ENCODE results near the gene CFAP92.
A peak's percentile ranks its signal among the peaks of the same experiment; 100 is the strongest.

CFAP92 gene

GRCh38 chr3:128969993-128970739, 23.7 kb downstream of the CFAP92 start:
- DNase-seq (ENCODE audit: low spot score), result peak; percentile 18
- no peak overlapping the region for H3K4me3 Mint-ChIP-seq
- H3K36me3 Mint-ChIP-seq (ENCODE audit: low read depth), result no peaks in the 10 kb centered on the region
- no peaks in the 10 kb centered on the region for H3K4me1 Mint-ChIP-seq (ENCODE audit: low read depth)
- H3K27me3 Mint-ChIP-seq (ENCODE audit: low read depth), result peaks cover 4% of the 10 kb centered on the region
- H3K27ac Mint-ChIP-seq, result no peak overlapping the region
- no peaks in the 10 kb centered on the region for H3K9me3 Mint-ChIP-seq

DNA sequence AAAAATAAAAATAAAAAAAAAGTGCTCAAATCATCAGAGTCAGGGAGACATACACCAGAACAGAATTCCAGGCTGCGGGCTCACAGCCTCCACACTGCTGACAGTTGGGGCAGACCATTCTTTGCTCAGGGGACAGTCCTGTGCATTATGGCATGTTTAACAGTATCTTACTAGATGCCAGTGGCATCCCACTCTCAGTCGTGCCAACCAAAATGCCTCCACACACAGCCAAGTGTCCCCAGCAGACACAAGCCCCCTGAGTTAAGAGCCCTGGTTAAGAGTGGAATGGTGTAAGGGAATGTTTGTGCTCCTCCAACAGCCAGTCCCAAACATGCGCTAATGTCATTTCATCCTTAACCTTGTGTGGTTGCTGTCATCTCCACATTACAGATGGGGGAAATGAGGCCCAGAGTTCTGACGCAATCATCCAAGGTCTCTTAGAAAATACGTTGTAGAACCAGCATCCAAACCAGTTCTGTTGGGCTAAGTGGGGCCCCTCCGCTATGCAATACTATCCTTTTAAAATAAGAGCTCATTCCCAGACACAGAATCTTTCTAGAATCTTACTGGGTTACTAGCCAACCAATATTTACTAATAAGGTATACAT, 26.0 kb downstream of the CFAP92 start:
- peaks cover 3% of the 10 kb centered on the region for H3K27me3 Mint-ChIP-seq (ENCODE audit: low read depth)
- H3K36me3 Mint-ChIP-seq (ENCODE audit: low read depth), result no peaks in the 10 kb centered on the region
- H3K4me1 Mint-ChIP-seq (ENCODE audit: low read depth), result no peaks in the 10 kb centered on the region
- no peaks in the 10 kb centered on the region for H3K9me3 Mint-ChIP-seq
- H3K4me3 Mint-ChIP-seq, result no peak overlapping the region
- no peak overlapping the region for H3K27ac Mint-ChIP-seq
- DNase-seq (ENCODE audit: low spot score), result no peak

GRCh38 chr3:128965818-128966217, 28.1 kb downstream of the CFAP92 start:
- Mint-ChIP-seq H3K36me3 (ENCODE audit: low read depth) (no peaks in the 10 kb centered on the region), H3K4me1 (ENCODE audit: low read depth) (no peaks in the 10 kb centered on the region), H3K27ac (no peak overlapping the region), H3K9me3 (no peaks in the 10 kb centered on the region), H3K4me3 (no peak overlapping the region), H3K27me3 (ENCODE audit: low read depth) (peaks cover 1% of the 10 kb centered on the region)
- no peak for DNase-seq (ENCODE audit: low spot score)

- Mint-ChIP-seq H3K27me3 (ENCODE audit: low read depth) (peaks cover 3% of the 10 kb centered on the region), H3K4me3 (no peak overlapping the region), H3K36me3 (ENCODE audit: low read depth) (no peaks in the 10 kb centered on the region), H3K4me1 (ENCODE audit: low read depth) (no peaks in the 10 kb centered on the region), H3K27ac (no peak overlapping the region), H3K9me3 (no peaks in the 10 kb centered on the region)
- no peak for DNase-seq (ENCODE audit: low spot score)
Observed at GRCh38 chr3:128965280-128965679, 28.6 kb downstream of the CFAP92 start.

GRCh38 chr3:128956440-128956839, 37.4 kb downstream of the CFAP92 start:
- Mint-ChIP-seq H3K4me3 (no peak overlapping the region), H3K36me3 (ENCODE audit: low read depth) (no peaks in the 10 kb centered on the region), H3K9me3 (no peaks in the 10 kb centered on the region), H3K27ac (no peak overlapping the region), H3K4me1 (ENCODE audit: low read depth) (no peaks in the 10 kb centered on the region), H3K27me3 (ENCODE audit: low read depth) (peaks cover 12% of the 10 kb centered on the region)
- no peak for DNase-seq (ENCODE audit: low spot score)

DNA sequence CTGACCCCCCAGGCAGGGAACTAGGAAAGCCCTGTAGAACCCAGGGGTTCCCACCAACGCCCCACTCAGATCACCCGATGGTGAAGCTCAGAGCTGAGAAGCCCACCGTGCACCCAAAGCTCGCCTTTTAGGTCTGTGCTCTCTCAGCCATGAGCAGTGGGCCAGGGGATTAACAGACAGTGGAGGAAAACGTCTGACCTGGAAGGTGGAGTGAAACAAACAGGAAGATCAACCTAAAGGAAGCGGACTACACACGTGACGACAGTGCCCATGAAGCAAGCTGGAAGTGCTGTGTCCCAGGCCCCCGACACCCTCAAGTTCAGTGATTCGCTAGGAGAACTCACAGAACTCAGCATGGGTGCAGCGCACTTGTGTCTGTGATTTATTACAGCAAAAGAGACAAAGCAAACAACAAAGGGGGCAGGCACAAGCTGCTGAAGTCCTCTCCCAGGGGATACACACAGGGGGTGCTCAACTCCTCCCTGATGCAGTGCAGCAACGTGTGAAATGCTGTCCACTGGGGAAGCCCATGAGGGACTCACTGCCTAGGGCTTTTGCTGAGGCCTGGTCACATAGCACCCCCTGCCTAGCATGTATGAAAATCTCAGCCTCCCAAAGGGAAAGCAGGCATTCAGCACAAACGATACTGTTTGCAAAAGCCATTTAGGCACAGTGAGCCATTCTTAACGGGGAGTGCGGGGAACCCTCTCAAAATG, 43.5 kb downstream of the CFAP92 start:
- Mint-ChIP-seq H3K36me3 (ENCODE audit: low read depth) (no peaks in the 10 kb centered on the region), H3K4me1 (ENCODE audit: low read depth) (no peaks in the 10 kb centered on the region), H3K27me3 (ENCODE audit: low read depth) (peaks cover 6% of the 10 kb centered on the region), H3K9me3 (no peaks in the 10 kb centered on the region), H3K4me3 (no peak overlapping the region), H3K27ac (no peak overlapping the region)
- DNase-seq (ENCODE audit: low spot score), result peak; percentile 16

DNA sequence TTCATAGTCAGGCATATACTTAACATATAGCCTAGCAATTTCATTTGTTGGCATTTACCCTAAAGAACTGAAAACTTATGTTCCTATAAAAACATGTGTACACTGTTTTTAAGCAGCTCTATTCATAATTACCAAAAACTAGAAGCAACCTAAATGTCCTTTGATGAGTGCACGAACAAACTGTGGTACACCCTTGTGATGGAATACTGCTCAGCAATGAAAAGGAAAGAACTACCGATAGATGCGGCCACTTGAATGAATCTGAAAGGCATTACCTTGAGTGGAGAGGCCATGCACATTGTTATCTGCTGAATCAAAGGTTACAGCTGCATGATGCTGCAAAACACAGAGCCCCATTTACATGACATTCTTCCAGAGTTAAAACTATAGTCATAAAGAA, 44.7 kb downstream of the CFAP92 start:
- no peak overlapping the region for H3K4me3 Mint-ChIP-seq
- H3K27ac Mint-ChIP-seq, result no peak overlapping the region

GRCh38 chr3:128946411-128946810, 47.5 kb downstream of the CFAP92 start:
- Mint-ChIP-seq H3K27me3 (ENCODE audit: low read depth) (no peaks in the 10 kb centered on the region), H3K4me1 (ENCODE audit: low read depth) (no peaks in the 10 kb centered on the region), H3K27ac (no peak overlapping the region), H3K36me3 (ENCODE audit: low read depth) (no peaks in the 10 kb centered on the region), H3K4me3 (no peak overlapping the region), H3K9me3 (no peaks in the 10 kb centered on the region)
- DNase-seq (ENCODE audit: low spot score), result no peak

More for the DNA sequence above, 44.7 kb downstream of the CFAP92 start:
- H3K36me3 Mint-ChIP-seq (ENCODE audit: low read depth), result no peaks in the 10 kb centered on the region
- no peak for DNase-seq (ENCODE audit: low spot score)
- H3K4me1 Mint-ChIP-seq (ENCODE audit: low read depth), result no peaks in the 10 kb centered on the region
- peaks cover 6% of the 10 kb centered on the region for H3K27me3 Mint-ChIP-seq (ENCODE audit: low read depth)
- H3K9me3 Mint-ChIP-seq, result no peaks in the 10 kb centered on the region

GRCh38 chr3:128945878-128946175, 48.0 kb downstream of the CFAP92 start:
- Mint-ChIP-seq H3K9me3 (no peaks in the 10 kb centered on the region), H3K27me3 (ENCODE audit: low read depth) (no peaks in the 10 kb centered on the region), H3K36me3 (ENCODE audit: low read depth) (no peaks in the 10 kb centered on the region), H3K27ac (no peak overlapping the region), H3K4me3 (no peak overlapping the region), H3K4me1 (ENCODE audit: low read depth) (no peaks in the 10 kb centered on the region)
- no peak for DNase-seq (ENCODE audit: low spot score)

- Mint-ChIP-seq H3K4me3 (no peak overlapping the region), H3K27me3 (ENCODE audit: low read depth) (peaks cover 3% of the 10 kb centered on the region), H3K36me3 (ENCODE audit: low read depth) (no peaks in the 10 kb centered on the region), H3K27ac (no peak overlapping the region), H3K9me3 (no peaks in the 10 kb centered on the region), H3K4me1 (ENCODE audit: low read depth) (no peaks in the 10 kb centered on the region)
- DNase-seq (ENCODE audit: low spot score), result no peak
Observed at GRCh38 chr3:128945041-128945877, 48.6 kb downstream of the CFAP92 start.

DNA sequence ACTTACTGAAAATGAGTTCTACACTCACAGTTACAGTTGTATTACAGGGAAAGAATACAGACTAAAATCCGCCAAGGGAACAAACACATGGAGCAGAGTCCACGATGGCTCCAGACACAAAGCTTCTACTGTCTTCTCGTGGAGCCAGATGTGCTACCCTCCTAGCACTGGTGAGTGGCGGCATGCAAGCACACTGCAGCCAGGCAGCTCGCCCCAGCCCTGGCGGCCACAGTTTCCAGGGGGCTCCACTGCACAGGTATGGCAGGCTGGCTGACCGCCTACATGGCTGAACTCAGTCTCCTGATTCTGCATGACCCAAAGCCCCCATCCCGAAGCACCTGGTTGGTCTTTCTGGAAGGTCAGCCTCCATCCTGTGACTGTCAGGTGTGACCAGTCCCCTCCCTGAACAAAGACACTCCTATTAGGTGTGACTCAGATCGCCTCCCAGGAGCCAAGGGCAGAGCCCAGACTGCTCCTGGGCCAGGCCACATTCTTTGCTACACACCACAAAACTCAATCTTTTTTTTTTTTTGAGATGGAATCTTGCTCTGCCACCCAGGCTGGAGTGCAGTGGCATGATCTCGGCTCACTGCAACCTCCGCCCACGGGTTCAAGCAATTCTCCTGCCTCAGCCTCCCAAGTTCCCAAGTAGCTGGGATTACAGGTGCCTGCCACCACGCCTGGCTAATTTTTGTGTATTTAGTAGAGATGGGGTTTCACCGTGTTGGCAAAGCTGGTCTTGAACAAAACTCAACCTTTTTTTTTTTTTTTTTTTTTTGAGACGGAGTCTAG, 51.5 kb downstream of the CFAP92 start:
- H3K36me3 Mint-ChIP-seq (ENCODE audit: low read depth), result no peaks in the 10 kb centered on the region
- H3K4me3 Mint-ChIP-seq, result no peak overlapping the region
- no peaks in the 10 kb centered on the region for H3K4me1 Mint-ChIP-seq (ENCODE audit: low read depth)
- no peak overlapping the region for H3K27ac Mint-ChIP-seq
- no peak for DNase-seq (ENCODE audit: low spot score)
- no peaks in the 10 kb centered on the region for H3K9me3 Mint-ChIP-seq
- H3K27me3 Mint-ChIP-seq (ENCODE audit: low read depth), result peaks cover 6% of the 10 kb centered on the region

- H3K9me3 Mint-ChIP-seq, result no peaks in the 10 kb centered on the region
- no peaks in the 10 kb centered on the region for H3K36me3 Mint-ChIP-seq (ENCODE audit: low read depth)
- DNase-seq (ENCODE audit: low spot score), result no peak
- H3K4me1 Mint-ChIP-seq (ENCODE audit: low read depth), result no peaks in the 10 kb centered on the region
- H3K27me3 Mint-ChIP-seq (ENCODE audit: low read depth), result peaks cover 9% of the 10 kb centered on the region
- H3K4me3 Mint-ChIP-seq, result no peak overlapping the region
- no peak overlapping the region for H3K27ac Mint-ChIP-seq
Observed at GRCh38 chr3:128940252-128940651, 53.6 kb downstream of the CFAP92 start.

GRCh38 chr3:128936341-128936740, 57.5 kb downstream of the CFAP92 start:
- Mint-ChIP-seq H3K4me1 (ENCODE audit: low read depth) (no peaks in the 10 kb centered on the region), H3K27ac (no peak overlapping the region), H3K9me3 (no peaks in the 10 kb centered on the region), H3K27me3 (ENCODE audit: low read depth) (peaks cover 9% of the 10 kb centered on the region), H3K4me3 (no peak overlapping the region), H3K36me3 (ENCODE audit: low read depth) (no peaks in the 10 kb centered on the region)
- DNase-seq (ENCODE audit: low spot score), result no peak

All from T-helper 2 cell treated with Interferon-gamma antibody and Interleukin-4, amounts not matched to agents 5 μg/mL and 100 μg/mL, for 36 hours (primary cell).